ENCODE data around the gene HSF2BP.

Gene HSF2BP

GRCh38 chr21:43693981-43694380 is 34.7 kb upstream of the HSF2BP start:
- ChIA-PET CTCF (no interaction called here), POLR2A (no interaction called here)
- no peak for DNase-seq (ENCODE audit: extremely low spot score)
- TF ChIP-seq CTCF (IDR thresholded peaks at IDR 0.05; ENCODE audit: control extremely low read depth, extremely low read depth, low read depth, missing control alignments), result no peak

DNA sequence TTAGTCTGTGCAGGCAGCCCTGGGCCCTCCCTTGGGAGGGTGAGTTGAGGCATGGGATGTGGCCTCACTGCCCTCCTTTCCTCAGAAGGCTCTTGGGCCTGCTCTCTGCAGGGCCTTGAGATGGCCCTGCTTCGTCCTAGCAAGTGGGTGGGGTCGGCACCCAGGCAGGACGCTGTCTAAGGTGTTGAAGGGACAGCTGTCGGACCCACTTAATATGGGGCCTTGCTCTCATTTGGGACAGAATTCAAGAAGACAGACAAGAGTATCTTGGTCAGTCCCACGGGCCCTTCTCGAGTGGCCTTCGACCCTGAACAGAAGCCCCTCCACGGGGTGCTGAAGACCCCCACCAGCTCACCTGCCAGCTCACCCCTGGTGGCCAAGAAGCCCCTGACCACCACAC is 33.7 kb upstream of the HSF2BP start:
- ChIA-PET POLR2A (no interaction called here), CTCF (interaction anchor here (1.6 kb wide), 1 partner anchor 17 kb away, joined by 3 read pairs; no protein-coding TSS in a partner anchor)
- TF ChIP-seq CTCF (IDR thresholded peaks at IDR 0.05; ENCODE audit: control extremely low read depth, extremely low read depth, low read depth, missing control alignments), result no peak
- no peak for DNase-seq (ENCODE audit: extremely low spot score)

GRCh38 chr21:43691801-43692200 is 32.5 kb upstream of the HSF2BP start:
- ChIA-PET POLR2A (no interaction called here), CTCF (interaction anchor here (1.6 kb wide), 1 partner anchor 16 kb away, joined by 3 read pairs; no protein-coding TSS in a partner anchor)
- DNase-seq (ENCODE audit: extremely low spot score), result no peak
- no peak for TF ChIP-seq CTCF (IDR thresholded peaks at IDR 0.05; ENCODE audit: control extremely low read depth, extremely low read depth, low read depth, missing control alignments)

DNA sequence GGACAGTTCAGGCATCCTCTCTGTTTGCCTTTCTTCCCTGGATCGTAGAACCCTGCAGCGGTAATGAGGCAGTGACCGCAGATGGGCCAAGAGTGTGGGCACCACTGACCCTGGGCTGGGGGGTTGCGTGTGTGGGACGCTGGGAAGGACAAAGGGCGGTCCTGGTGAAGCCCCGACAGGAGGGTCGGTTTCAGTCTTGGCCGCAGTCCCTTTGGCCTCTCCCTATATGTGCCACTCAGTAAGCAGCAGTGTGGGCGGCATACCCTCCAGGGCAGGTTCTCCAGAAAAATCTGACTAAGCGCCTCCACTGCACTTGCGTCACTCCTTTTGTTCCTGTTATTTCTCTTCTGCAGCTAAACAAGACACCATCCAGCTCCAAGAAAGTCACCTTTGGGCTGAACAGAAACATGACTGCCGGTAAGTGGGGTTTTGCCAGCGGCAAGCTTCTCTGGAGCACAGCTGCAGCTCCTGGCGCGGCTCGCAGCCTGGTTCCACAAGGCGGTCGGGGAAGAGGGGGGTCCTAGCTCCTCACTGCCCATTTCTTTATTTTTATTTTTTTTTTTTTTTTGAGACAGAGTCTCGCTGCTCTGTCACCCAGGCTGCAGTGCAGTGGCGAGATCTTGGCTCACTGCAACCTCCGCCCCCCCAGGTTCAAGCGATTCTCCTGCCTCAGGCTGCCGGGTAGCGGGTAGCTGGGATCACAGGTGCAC is 32.0 kb upstream of the HSF2BP start:
- DNase-seq (ENCODE audit: extremely low spot score), result no peak
- POLR2A ChIA-PET, result no interaction called here
- TF ChIP-seq CTCF (IDR thresholded peaks at IDR 0.05; ENCODE audit: control extremely low read depth, extremely low read depth, low read depth, missing control alignments), result no peak
- CTCF ChIA-PET, result interaction anchor here (1.6 kb wide), 1 partner anchor 16 kb away, joined by 3 read pairs; no protein-coding TSS in a partner anchor

DNA sequence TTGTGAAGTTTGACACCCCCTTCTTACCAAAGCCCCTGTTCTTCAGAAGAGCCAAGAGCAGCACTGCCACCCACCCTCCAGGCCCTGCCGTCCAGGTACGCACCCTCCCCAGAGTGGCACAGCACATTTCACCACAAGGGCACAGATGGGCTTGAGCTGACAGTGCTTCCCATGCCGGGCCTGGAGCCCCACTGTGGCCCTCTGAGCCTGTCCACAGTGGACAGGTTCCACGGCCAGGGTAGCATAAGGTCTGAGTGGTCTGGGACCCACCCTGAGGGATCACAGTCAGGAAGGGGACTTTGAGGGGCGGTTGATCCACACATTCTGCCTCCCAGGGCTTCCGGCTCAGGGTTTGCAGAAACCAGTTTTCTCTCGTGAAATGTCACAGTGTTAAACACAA is 31.1 kb upstream of the HSF2BP start:
- DNase-seq (ENCODE audit: extremely low spot score), result no peak
- CTCF ChIA-PET, result no interaction called here
- TF ChIP-seq CTCF (IDR thresholded peaks at IDR 0.05; ENCODE audit: control extremely low read depth, extremely low read depth, low read depth, missing control alignments), result no peak
- POLR2A ChIA-PET, result no interaction called here

GRCh38 chr21:43689556-43690337 is 30.5 kb upstream of the HSF2BP start:
- POLR2A ChIA-PET, result no interaction called here
- no peak for TF ChIP-seq CTCF (IDR thresholded peaks at IDR 0.05; ENCODE audit: control extremely low read depth, extremely low read depth, low read depth, missing control alignments)
- CTCF ChIA-PET, result no interaction called here
- DNase-seq (ENCODE audit: extremely low spot score), result no peak

Data from GM10248 (cell line).